Peyer's patch (tissue), 4 donors: ENCODE data around the gene IFT81.

ENCODE experiments used
- POLR2A ChIP-seq, 2 donors: fragments of 450-650 bp; IDR thresholded peaks; one replicate each; pipeline ENCODE4 v1.5.1; 2017; ENCODE audit warnings: antibody characterized with exemption in 2 of 2, mild to moderate bottlenecking in 2 of 2, moderate library complexity in 2 of 2
- TF ChIP-seq, protein P1 (sequence below), 6 experiments: fragments of 450-650 bp in 4 of 6; fragments of 200-600 bp in 2 of 6; sonication (generic) in 1 of 6; IDR thresholded peaks; one replicate each; pipeline ENCODE4 v1.5.1; 2017 to 2019; ENCODE audit warnings: antibody characterized with exemption in 6 of 6, mild to moderate bottlenecking in 3 of 6, moderate library complexity in 1 of 6

- TF ChIP-seq, protein P1, sequence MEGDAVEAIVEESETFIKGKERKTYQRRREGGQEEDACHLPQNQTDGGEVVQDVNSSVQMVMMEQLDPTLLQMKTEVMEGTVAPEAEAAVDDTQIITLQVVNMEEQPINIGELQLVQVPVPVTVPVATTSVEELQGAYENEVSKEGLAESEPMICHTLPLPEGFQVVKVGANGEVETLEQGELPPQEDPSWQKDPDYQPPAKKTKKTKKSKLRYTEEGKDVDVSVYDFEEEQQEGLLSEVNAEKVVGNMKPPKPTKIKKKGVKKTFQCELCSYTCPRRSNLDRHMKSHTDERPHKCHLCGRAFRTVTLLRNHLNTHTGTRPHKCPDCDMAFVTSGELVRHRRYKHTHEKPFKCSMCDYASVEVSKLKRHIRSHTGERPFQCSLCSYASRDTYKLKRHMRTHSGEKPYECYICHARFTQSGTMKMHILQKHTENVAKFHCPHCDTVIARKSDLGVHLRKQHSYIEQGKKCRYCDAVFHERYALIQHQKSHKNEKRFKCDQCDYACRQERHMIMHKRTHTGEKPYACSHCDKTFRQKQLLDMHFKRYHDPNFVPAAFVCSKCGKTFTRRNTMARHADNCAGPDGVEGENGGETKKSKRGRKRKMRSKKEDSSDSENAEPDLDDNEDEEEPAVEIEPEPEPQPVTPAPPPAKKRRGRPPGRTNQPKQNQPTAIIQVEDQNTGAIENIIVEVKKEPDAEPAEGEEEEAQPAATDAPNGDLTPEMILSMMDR (IDR thresholded peaks at IDR 0.05), result no peak
- no peak for TF ChIP-seq POLR2A (IDR thresholded peaks at IDR 0.05)
Measured at GRCh38 chr12:110230655-110231054, 106.5 kb downstream of the IFT81 start.
